T-helper 1 cell treated with Interleukin-12 subunit alpha and Interleukin-12 subunit beta and Interleukin-4 antibody, amounts not matched to agents 30 μg/mL and 1 μg/mL, for 36 hours (primary cell): ENCODE results near the gene RHBDD3.

Source experiments
- H3K27ac Mint-ChIP-seq: one replicate; pipeline ENCODE4 v1.8.0; 2021; ENCODE audit warnings: mild to moderate bottlenecking, mixed read lengths
- H3K27me3 Mint-ChIP-seq: one replicate; pipeline ENCODE4 v1.8.0; 2021; ENCODE audit warnings: low read depth, mixed read lengths
- H3K36me3 Mint-ChIP-seq: one replicate; pipeline ENCODE4 v1.8.0; 2021; ENCODE audit warnings: low read depth, mixed read lengths
- H3K4me1 Mint-ChIP-seq: one replicate; pipeline ENCODE4 v1.8.0; 2021; ENCODE audit warnings: low read depth, mixed read lengths
- H3K4me3 Mint-ChIP-seq: one replicate; pipeline ENCODE4 v1.8.0; 2021; ENCODE audit warnings: mild to moderate bottlenecking, moderate library complexity, mixed read lengths
- H3K9me3 Mint-ChIP-seq: one replicate; pipeline ENCODE4 v1.8.0; 2021; ENCODE audit warnings: mixed read lengths

Gene RHBDD3

DNA sequence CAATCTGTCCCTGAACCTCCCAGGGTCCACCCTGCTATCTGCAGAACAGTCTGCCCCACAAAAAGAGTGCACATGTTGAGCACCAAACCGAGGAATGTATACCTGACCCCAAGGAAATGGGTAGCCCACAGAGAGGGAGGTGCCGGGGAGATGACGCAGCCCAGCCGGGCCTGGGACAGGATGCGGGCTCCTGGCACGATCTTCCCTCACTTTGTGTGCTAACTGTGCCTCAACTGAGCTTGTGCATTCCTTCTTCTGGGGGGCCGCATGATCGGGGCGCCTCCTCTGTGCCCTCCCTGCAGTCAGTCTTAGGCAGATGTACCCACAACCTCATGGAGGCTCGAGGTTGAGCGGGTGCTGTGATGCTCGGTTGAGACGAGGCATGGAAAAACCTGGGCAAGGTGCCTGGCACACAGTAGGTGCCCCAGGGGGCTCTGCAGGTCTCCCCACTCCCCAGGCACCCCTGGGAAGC, 41.0 kb upstream of the RHBDD3 start:
- Mint-ChIP-seq H3K27ac (no peak overlapping the region), H3K4me3 (peak overlapping the region; percentile 16), H3K36me3 (no peaks in the 10 kb centered on the region), H3K27me3 (peaks cover 20% of the 10 kb centered on the region), H3K4me1 (peaks cover 10% of the 10 kb centered on the region), H3K9me3 (no peaks in the 10 kb centered on the region)

DNA sequence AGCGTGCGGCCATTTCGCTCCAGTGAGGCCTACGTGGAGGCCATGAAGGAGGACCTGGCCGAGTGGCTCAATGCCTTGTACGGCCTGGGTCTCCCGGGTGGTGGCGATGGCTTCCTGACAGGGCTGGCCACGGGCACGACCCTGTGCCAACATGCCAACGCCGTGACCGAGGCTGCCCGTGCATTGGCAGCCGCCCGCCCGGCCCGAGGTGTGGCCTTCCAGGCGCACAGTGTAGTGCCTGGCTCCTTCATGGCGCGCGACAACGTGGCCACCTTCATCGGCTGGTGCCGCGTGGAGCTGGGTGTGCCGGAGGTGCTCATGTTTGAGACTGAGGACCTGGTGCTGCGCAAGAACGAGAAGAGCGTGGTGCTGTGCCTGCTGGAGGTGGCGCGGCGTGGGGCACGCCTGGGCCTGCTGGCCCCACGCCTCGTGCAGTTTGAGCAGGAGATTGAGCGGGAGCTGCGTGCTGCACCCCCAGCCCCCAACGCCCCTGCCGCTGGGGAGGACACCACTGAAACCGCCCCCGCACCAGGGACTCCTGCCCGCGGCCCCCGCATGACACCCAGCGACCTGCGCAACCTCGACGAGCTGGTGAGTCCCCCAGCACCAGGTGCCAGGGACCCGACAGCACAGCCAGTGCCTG, 40.5 kb upstream of the RHBDD3 start:
- peaks cover 8% of the 10 kb centered on the region for H3K4me1 Mint-ChIP-seq
- no peaks in the 10 kb centered on the region for H3K9me3 Mint-ChIP-seq
- H3K36me3 Mint-ChIP-seq: no peaks in the 10 kb centered on the region
- H3K4me3 Mint-ChIP-seq: peak overlapping the region; percentile 81
- peaks cover 16% of the 10 kb centered on the region for H3K27me3 Mint-ChIP-seq
- no peak overlapping the region for H3K27ac Mint-ChIP-seq

DNA sequence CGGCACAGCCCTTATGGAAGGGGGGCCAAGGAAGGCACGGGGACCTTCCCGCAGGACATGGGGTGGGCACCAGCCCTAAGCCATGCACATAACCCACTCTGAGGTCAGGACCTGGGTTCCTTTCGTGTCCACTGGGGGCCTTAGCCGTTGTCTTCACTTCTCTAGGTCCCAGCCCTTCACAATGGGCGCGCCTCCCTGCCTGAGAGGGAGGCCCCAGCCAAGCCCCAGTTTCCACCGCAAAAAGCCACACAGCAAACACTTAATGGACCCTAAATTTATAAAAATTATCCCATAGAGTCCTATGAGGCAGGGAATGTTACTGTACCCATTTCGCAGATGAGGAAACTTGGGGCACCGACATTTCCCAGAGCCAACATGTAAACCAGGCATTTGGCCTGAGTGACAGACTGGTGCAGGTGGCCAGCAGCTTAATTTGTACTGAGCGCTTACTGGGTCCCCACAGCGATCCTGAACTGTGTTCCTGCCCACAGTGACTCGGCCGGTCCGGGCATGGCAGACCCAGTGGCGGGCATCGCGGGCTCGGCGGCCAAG, 39.9 kb upstream of the RHBDD3 start:
- H3K36me3 Mint-ChIP-seq: no peaks in the 10 kb centered on the region
- no peaks in the 10 kb centered on the region for H3K9me3 Mint-ChIP-seq
- H3K27me3 Mint-ChIP-seq: peaks cover 11% of the 10 kb centered on the region
- no peak overlapping the region for H3K27ac Mint-ChIP-seq
- H3K4me1 Mint-ChIP-seq: peaks cover 6% of the 10 kb centered on the region
- H3K4me3 Mint-ChIP-seq: peak overlapping the region; percentile 81

DNA sequence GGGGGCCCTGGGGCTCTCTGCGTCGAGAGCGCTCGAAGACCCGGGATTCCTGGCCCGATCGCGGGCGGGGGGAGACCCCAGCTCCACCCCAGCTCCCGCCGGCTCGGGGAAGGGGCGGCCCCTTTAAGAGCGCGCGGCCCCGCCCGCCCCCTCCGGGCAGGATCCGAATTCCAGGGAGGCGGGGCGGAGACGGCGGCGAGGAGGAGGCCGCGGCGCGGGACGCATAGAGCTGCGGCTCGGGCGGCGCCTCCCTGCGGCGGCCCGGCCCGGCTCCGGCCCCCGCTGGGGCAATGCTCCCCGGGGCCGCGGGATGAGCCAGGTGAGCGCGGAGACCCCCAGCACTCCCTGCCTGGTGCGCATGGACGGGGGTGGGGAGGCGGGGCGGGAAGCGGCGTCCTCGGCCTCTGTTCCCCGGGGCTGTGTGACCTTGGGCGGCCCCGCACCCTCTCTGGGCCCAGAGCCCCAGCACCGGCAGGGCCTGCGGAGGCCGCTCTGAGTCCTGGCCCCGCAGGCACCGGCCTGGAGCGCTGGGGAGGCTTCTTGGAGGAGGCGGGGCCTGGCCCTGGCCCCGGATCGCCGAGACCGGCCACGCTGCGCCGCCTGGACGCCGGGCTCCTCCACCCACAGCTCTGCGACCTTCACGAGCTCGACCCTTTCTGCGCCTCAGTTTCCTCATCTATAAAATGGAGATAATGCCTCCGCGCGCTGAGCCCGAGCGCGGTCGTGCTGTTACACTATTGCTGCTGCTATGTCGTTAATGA, 39.2 kb upstream of the RHBDD3 start:
- no peaks in the 10 kb centered on the region for H3K9me3 Mint-ChIP-seq
- H3K36me3 Mint-ChIP-seq: no peaks in the 10 kb centered on the region
- H3K4me3 Mint-ChIP-seq: peak overlapping the region; percentile 81
- no peak overlapping the region for H3K27ac Mint-ChIP-seq
- H3K4me1 Mint-ChIP-seq: peaks cover 5% of the 10 kb centered on the region
- H3K27me3 Mint-ChIP-seq: peaks cover 4% of the 10 kb centered on the region

DNA sequence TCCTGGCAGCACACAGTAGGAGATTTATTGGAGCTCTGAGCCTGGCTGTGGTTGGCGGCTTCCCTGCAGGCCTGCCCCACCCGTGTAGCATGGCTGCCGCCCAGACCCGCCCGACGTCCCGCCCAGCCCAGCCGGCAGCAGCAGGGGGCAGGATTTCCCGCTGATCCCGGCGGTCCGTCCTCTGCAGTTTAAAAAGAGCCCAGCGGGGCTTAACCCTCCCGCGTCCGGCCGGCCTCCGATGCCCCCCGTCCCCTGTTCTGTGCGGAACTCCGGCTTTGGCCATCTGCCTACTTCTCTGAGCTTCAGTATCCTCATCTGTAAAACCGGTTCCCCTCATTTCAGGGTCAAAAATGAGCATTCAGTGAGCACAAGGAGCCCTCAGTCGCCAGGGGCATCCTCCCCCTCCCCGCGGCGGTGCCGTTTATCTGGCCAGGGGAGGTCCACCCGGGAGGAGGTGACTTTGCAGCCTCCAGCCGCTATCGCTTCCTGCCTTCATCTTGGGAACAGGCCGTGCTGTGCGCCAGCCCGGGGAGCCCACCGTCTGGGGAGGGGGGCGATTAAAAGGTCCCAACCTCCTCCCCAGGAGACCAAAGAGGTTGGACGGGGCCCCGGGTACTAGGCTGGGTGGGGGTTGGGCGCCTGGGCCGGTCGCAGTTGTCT, 38.5 kb upstream of the RHBDD3 start, which contains the start of gene GAS2L1:
Gene GAS2L1, plus strand, starts transcription at position 476 of the 660 bp plus-strand sequence. CDS start 1,456 bp downstream, outside the sequence.
- peak within 1 kb of the TSS; percentile 31 for H3K27ac Mint-ChIP-seq
- H3K4me1 Mint-ChIP-seq: peaks cover 5% of the 10 kb centered on the region
- H3K9me3 Mint-ChIP-seq: no peaks in the 10 kb centered on the region
- H3K27me3 Mint-ChIP-seq: peaks cover 4% of the 10 kb centered on the region
- H3K4me3 Mint-ChIP-seq: peak within 1 kb of the TSS; percentile 81
- H3K36me3 Mint-ChIP-seq: no peaks in the 10 kb centered on the region

DNA sequence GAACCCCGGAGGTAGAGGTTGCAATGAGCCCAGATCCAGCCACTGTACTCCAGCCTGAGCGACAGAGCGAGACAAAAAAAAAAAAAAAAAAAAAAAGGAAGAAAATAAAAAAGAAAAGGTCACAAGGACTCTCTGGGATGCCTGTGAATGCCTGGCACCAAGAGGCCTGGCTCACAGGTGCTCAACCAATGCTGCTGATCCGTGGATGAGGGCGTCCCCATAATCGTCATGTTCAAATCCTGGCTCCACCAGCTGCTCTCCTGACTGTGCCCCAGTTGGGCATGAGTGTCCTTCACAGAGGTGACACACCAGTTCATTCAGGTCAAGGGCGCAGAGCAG, 38.0 kb upstream of the RHBDD3 start:
- peaks cover 9% of the 10 kb centered on the region for H3K4me1 Mint-ChIP-seq
- H3K27me3 Mint-ChIP-seq: peaks cover 4% of the 10 kb centered on the region
- peaks cover 4% of the 10 kb centered on the region for H3K36me3 Mint-ChIP-seq
- peak overlapping the region; percentile 74 for H3K4me3 Mint-ChIP-seq
- no peak overlapping the region for H3K27ac Mint-ChIP-seq
- no peaks in the 10 kb centered on the region for H3K9me3 Mint-ChIP-seq

DNA sequence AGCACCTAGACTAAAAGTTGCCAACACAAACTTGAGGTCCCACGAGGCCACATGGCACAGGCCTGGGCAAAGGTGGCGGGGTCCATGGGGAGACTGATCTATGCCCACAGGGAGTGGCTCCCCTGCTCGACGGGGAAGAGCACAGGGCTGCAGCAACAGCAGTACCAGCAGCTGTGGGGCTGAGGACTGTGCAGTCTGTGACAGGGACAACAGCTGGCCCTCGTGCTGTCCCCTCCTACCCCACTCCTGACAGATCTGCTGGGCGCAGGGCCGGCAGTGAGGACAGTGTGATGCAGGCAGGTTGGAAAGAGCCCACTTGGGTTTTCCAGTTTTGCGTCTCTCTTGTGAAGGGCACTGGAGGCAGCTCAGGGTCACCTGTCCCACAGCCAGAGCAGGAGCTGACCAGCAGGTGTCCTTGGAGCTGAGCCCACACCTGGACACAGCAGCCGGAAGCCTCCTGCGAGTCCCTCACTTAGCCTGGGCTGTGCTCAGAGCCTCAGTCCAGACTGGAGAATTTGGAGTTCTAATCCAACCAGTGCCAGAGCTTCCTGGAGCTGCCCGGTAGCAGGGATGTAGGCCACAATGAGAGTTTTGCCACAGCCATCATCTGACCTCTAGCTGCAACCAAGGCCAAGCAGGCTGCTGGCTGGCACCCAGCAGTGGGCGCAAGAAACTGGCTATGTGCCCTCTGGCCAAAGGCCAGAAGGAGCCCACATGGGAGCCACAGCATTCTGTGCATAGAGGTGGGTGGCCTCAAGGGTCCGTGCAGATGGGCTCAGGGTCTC, 35.1 kb upstream of the RHBDD3 start:
- H3K36me3 Mint-ChIP-seq: peaks cover 27% of the 10 kb centered on the region
- H3K4me1 Mint-ChIP-seq: peaks cover 14% of the 10 kb centered on the region
- H3K9me3 Mint-ChIP-seq: no peaks in the 10 kb centered on the region
- peaks cover 4% of the 10 kb centered on the region for H3K27me3 Mint-ChIP-seq
- H3K27ac Mint-ChIP-seq: no peak overlapping the region
- H3K4me3 Mint-ChIP-seq: no peak overlapping the region

DNA sequence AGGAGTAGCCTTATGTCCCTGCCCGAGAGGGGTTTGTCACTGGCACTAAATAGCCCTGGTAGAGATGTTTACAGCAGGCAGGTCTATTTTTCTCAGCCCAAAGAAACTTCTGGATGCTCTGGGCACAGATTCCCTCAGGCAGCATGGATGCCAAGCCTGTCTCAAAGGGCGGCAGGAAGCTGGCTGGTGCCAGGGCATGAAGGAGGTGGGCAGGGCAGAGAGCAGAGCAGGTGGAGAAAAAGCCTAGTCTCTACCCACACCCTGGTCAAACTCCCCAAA, 34.6 kb upstream of the RHBDD3 start:
- no peaks in the 10 kb centered on the region for H3K9me3 Mint-ChIP-seq
- H3K4me3 Mint-ChIP-seq: no peak overlapping the region
- H3K27ac Mint-ChIP-seq: no peak overlapping the region
- peaks cover 32% of the 10 kb centered on the region for H3K36me3 Mint-ChIP-seq
- H3K27me3 Mint-ChIP-seq: peaks cover 1% of the 10 kb centered on the region
- H3K4me1 Mint-ChIP-seq: peaks cover 12% of the 10 kb centered on the region

DNA sequence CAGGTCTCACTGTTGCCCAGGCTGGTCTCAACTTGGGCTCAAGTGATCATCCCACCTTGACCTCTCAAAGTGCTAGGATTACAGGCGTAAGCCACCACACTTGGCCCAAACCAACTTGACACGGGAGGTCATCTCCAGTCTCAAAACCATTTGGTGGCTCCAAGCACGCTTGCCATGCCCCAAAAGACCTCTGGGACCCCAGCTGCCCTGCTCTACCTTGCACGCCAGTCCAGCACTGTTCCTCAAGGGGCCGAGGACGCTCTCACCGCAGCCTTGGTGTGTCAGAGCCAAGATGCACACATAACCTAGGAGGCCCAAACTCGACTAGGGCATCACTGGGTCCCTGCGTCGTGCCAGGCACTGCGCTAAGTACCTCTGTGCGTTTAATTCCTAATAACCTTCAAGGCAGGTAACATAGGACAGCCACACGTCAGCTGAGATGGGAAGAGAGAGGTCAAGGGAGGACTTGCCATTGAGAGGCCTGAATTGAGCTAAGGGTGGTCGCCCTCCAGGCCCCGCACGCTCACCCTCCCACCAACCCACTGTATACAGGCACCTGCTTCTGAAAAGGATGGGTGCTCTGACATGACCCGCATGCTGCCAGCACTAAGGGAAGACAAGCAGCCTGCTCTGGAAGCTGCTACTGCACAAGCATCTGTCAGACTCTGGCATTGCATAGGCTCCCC, 34.1 kb upstream of the RHBDD3 start:
- Mint-ChIP-seq H3K27me3 (no peaks in the 10 kb centered on the region), H3K4me3 (no peak overlapping the region), H3K4me1 (peaks cover 12% of the 10 kb centered on the region), H3K27ac (no peak overlapping the region), H3K9me3 (no peaks in the 10 kb centered on the region), H3K36me3 (peaks cover 37% of the 10 kb centered on the region)

DNA sequence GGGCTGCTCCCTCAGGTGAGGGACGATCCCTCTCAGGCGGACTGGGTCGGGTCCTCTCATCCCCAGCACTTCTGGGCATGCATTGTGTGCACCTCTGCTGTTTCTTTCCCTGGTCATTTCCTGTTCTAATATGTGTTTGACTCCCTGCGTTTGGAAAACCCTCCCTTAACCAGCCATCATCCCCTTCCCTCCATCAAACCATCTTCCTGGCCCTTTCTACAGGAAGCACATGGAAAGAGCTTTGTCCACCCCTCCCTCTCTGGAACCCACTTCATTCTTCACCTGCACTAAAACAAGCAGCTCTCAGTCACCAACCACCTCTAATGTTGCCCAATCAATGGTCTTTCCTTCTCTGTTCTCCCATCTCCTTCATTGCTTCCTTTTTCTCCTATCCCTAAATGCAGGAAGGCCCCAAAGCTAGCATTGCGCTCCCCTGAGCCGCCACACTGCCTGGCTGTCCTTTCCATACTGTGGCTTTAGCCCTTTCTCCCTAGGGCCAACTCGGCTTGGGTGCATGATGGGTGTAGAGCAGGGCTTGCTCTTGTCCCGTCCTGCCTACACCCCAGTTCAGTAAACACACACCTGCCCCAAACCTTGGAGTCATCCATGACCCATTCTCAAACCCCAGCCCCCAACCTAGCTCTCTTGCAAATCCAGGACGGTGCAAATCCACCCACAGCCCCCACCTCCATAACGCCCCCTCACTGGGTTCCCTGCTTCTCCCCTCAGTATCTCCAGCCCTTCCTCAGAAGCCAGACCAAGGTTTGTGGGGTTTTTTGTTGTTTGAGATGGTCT, 33.2 kb upstream of the RHBDD3 start:
- Mint-ChIP-seq H3K36me3 (peaks cover 39% of the 10 kb centered on the region), H3K9me3 (no peaks in the 10 kb centered on the region), H3K27ac (no peak overlapping the region), H3K4me1 (peaks cover 12% of the 10 kb centered on the region), H3K4me3 (no peak overlapping the region), H3K27me3 (no peaks in the 10 kb centered on the region)

DNA sequence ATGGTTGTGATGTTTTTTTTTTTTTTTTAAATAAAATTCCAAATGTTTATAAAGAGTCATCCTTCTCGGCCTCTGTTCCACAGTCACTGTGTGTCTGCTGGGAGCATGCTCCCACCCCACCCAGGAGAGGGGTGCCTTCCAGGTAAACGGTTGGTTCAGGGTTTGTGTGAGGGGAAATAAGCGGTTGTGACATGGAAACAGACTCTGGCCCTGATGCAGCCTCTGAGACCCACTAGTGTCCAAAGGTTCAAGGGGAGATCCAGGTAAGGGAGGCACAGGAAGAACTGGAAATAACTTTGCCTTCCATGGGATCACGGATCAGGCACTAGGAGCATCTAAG, 32.7 kb upstream of the RHBDD3 start:
- Mint-ChIP-seq H3K4me3 (no peak overlapping the region), H3K4me1 (peaks cover 10% of the 10 kb centered on the region), H3K36me3 (peaks cover 43% of the 10 kb centered on the region), H3K27me3 (no peaks in the 10 kb centered on the region), H3K27ac (no peak overlapping the region), H3K9me3 (no peaks in the 10 kb centered on the region)

DNA sequence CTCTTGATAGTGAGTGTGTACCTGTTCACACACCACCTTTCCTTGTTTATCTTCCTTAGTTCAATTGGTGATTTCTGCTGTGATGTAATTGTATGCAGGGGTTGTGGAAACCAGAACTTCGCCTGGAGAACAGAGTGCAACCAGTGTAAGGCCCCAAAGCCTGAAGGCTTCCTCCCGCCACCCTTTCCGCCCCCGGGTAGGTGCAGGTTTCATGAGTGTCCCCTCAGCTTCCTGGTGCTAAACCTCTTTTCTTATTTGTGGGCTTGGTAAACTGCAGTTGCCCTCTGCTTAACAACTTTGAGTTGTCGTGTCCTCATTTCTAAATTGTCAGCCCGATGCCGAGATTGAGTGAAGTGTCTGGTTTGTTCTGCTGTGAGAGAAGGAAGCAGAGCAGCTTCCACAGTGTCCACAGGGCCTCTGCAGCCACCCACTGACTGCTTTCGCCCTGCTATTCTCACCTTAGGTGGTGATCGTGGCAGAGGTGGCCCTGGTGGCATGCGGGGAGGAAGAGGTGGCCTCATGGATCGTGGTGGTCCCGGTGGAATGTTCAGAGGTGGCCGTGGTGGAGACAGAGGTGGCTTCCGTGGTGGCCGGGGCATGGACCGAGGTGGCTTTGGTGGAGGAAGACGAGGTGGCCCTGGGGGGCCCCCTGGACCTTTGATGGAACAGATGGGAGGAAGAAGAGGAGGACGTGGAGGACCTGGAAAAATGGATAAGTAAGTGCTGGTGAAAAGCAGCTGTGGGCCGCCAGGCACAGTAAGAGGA, 31.5 kb upstream of the RHBDD3 start:
- H3K4me3 Mint-ChIP-seq: no peak overlapping the region
- H3K27ac Mint-ChIP-seq: peak overlapping the region; percentile 37
- peaks cover 10% of the 10 kb centered on the region for H3K4me1 Mint-ChIP-seq
- no peaks in the 10 kb centered on the region for H3K9me3 Mint-ChIP-seq
- peaks cover 47% of the 10 kb centered on the region for H3K36me3 Mint-ChIP-seq
- no peaks in the 10 kb centered on the region for H3K27me3 Mint-ChIP-seq

DNA sequence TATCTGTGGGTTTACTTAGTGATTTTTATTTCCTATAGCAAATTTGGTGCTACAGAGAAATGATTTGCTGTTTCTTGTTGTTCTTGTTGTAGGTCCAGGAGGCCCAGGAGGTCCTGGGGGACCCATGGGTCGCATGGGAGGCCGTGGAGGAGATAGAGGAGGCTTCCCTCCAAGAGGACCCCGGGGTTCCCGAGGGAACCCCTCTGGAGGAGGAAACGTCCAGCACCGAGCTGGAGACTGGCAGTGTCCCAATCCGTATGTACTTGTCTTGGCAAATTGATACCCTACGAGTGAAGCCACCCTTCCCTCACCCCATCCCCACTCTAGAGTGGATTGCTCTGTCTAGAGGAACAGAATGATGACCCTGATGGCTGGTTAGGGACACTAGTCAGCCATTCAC, 30.9 kb upstream of the RHBDD3 start:
- H3K36me3 Mint-ChIP-seq: peaks cover 50% of the 10 kb centered on the region
- peaks cover 10% of the 10 kb centered on the region for H3K4me1 Mint-ChIP-seq
- no peak overlapping the region for H3K27ac Mint-ChIP-seq
- no peak overlapping the region for H3K4me3 Mint-ChIP-seq
- H3K27me3 Mint-ChIP-seq: no peaks in the 10 kb centered on the region
- H3K9me3 Mint-ChIP-seq: no peaks in the 10 kb centered on the region
